DMS79 treated with DMSO at 0.1 percent for 48 hours (cell line): ENCODE measurements around the gene LMBR1L.
"Not testable (repeated sequence)": the region's sequence is repeated elsewhere in the genome, so short reads cannot be mapped to it uniquely, and the experiment has no call there.

Experiments
- DNase-seq: peaks from one replicate; lab custom pipeline; 2025; lab: John Stamatoyannopoulos, UW

LMBR1L gene

DNA sequence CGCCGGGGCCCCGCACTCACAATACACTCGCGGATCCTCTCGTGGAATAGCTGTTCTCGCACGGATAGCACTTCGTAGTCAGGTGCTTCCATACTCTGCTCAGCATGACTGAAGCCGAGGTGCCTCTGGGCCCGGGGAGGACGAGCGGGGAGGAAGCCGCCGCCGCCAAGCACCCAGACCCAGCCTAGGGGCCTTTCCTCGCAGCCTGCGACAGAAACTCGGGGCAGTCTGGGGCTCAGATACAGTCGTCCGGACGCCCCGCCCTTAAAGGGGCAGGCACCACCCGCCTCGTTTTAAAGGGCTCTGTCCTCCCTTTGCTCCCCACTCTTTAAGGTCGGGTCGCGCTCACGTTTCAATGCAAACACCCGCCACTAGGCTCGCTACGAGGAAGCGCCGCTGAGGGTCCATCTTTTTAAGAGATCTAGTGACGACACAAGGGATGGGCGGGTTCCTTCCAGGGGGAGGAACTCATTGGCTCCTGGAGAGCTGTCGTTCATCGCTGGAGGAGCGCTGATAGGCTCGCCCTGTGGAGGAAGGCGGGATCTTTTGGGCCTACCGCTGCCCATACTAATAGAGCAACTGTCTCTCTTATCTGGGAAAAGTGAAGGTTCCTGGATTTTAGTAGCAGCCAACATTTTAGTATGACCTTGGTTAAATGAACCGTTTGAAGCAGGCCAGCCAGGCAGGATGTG is at the start of gene LMBR1L:
Gene LMBR1L (minus strand): TSS at position 384 of the 692 bp plus-strand sequence. CDS start 292 bp downstream, at position 92.
- DNase-seq: peak; percentile 97

DNA sequence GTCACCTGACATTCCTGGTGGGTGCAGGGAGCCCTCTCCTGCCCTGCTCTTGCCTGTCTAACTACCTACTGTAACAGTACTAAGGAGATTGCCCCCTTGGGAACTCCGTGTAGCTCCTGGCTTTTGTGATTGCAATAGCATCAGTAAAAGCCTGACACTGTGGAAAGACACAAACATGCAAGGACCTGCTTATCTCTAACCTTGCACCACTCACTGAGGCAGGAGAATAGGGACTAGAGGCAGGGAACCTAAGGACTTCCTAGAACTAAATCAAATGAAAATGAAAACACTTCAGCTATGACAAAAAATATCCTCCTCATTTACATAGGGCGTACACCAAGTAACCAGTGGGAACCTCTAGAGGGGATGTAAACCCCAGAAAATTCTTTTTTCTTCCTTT is 49.8 kb upstream of the LMBR1L start:
- no peak for DNase-seq

- no peak for DNase-seq
These were observed 43.6 kb upstream of the LMBR1L start for GRCh38 chr12:49154221-49154620.

DNA sequence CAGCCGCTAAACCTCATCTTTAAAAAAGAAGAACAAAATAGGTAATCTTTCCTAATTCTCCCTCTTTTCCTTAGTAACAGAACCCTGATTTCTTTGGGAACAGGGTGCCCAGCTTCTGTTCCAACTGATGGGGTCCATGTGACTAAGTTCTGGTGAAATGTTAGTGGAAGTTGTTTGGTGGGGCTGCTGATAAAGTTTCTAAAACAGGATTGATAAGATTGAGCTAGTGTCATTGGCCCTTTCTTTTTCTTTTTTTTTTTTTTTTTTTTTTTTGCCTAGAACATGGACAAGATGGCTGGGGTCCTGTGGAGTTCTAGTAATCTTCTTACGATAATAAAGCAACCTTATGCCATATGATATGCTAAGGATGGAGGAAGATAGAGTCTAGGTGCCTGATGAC is 36.7 kb upstream of the LMBR1L start:
- DNase-seq: no peak

DNA sequence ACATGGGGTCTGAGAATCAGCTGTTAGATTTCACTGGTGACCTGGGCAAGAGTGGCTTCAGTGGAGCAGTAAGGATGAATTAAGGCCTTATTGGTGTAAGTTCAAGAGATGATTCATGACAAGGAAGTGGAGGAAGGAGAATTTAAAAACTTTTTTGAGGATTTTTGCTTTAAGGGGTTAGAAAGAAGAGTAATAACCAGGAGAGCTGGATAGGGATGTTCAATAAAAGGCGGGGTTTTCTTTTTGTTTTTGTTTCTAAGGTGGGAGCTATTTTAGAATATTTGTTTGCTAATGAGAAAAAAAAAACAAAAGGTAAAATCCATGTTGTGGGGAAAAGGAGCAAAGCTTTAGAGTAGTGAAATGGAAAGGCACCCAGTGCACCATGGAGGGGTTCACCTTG is 35.8 kb upstream of the LMBR1L start:
- no peak for DNase-seq

- no peak for DNase-seq
These were observed 33.7 kb upstream of the LMBR1L start for GRCh38 chr12:49144384-49144783.

- DNase-seq: no peak
These were observed 28.4 kb upstream of the LMBR1L start for GRCh38 chr12:49138999-49139398.

GRCh38 chr12:49138587-49138986 is 27.9 kb upstream of the LMBR1L start:
- DNase-seq: peak; percentile 67

DNA sequence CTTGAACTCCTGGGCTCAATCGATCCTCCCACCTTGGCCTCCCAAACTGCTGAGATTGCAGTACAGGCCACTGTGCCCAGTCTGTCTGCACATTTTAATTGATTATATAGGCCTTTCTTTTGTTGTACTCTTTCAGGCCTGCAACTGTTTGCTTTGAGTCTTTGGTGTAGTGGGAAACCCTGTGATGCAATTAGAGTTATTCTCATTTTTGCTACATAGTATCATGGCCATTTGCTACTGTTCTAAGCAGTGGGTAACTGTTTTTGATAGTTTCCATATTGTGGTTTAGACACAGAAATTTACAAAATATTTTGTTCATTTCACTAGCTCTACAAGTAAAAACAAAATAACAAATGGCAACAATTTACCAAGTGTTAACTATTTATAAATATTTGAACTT is 26.8 kb upstream of the LMBR1L start:
- no peak for DNase-seq

DNA sequence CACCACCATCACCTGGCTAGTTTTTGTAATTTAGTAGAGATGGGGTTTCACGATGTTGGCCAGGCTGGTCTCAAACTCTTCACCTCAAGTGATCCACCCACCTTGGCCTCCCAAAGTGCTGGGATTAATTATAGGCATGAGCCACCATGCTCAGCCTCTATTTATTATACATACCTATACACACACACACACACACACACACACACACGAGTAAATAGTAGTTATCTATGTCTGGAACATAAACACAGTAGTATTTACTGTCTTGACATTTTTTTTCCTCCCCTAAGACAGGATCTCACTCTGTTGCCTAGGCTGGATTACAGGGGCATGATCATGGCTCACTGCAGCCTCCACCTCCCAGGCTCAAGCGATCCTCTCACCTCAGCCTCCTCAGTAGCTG is 26.4 kb upstream of the LMBR1L start:
- not testable (repeated sequence) for DNase-seq

DNA sequence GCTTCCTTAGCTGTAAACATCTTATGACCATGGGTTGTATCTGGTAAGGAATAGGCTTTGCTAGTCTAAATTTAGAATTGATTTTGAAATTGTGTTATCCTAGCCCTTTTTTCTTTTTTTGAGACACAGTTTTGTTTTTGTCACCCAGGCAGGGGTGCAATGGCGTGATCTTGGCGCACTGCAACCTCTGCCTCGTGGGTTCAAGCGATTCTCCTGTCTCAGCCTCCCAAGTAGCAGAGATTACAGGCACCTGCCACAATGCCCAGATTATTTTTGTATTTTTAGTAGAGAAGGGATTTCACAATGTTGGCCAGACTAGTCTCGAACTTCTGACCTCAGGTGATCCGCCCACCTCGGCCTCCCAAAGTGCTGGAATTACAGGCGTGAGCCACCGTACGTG is 22.9 kb upstream of the LMBR1L start:
- DNase-seq: no peak

GRCh38 chr12:49133014-49133413 is 22.4 kb upstream of the LMBR1L start:
- peak; percentile 77 for DNase-seq

DNA sequence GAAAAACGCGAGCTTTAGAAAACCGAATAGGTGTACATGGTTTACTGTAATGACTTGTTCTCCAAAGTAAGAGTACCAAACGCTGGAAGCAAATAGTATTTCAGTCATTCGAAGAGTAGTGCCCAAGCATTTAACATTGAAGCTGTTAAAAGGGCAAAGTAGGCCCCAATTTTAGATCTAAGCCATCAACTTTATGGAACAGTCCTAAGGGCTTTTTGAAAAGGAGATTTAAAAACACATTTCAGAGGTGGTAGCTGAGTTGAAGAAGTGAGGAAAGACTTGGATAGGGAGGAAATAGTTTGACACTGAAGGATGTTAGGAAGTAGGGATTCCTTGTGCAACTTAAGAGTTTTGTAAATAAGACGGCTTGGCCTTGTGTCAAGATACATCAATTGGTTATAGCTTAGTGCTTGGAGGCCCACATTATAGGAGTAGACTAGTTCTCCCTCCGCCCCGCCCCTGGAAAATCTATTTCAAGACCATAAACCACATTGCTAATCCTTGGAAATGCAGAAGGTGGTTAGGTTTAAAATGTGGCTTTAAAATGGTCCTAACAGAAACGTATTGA is 21.3 kb upstream of the LMBR1L start:
- peak; percentile 75 for DNase-seq

DNA sequence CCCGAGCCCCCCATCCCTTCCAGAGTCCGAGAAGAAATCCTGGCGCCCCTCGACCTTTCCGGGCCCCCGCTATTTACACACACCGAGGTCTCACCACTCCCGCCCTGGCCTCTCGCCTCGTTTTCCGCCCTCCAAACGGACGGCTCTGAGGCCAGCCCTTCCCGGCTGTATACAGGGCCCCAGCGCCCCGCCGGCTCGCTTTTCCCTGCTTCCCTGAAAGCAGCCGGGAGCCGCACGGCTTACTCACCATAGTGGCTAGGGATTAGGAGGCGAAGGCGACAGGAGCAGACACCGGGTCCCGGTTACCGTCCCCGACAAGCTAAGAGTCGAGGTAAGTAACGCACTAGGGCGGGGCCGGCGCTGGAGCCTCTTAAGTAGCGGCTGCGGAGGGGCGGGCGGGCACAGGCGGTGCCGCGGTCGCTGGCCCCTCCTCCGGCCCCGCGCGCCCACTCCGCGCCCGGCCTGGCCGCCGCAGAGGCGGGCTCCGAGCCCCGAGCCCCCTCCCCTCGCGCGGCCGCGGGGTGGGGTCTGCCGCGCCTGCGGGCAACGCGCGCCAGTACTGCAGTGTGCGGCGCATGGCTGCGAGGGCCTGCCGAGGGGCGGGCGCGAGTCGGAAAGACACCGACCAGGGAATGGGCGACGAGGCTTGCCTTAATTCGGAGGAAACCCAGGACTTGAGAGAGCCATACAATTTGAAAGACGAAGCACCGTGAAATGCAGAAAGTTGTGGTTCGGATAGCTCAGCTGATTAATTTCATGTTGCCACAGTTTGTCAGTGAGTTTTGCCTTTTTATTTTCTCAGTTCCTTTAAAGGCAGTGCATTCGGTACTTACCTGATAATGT is 20.6 kb upstream of the LMBR1L start, which contains the start of gene TUBA1B:
Gene TUBA1B (minus strand): TSS at position 345 of the 843 bp plus-strand sequence. CDS start 95 bp downstream, at position 250.
- peak; percentile 83 for DNase-seq

GRCh38 chr12:49130151-49131050 is 19.8 kb upstream of the LMBR1L start:
- peak; percentile 84 for DNase-seq

DNA sequence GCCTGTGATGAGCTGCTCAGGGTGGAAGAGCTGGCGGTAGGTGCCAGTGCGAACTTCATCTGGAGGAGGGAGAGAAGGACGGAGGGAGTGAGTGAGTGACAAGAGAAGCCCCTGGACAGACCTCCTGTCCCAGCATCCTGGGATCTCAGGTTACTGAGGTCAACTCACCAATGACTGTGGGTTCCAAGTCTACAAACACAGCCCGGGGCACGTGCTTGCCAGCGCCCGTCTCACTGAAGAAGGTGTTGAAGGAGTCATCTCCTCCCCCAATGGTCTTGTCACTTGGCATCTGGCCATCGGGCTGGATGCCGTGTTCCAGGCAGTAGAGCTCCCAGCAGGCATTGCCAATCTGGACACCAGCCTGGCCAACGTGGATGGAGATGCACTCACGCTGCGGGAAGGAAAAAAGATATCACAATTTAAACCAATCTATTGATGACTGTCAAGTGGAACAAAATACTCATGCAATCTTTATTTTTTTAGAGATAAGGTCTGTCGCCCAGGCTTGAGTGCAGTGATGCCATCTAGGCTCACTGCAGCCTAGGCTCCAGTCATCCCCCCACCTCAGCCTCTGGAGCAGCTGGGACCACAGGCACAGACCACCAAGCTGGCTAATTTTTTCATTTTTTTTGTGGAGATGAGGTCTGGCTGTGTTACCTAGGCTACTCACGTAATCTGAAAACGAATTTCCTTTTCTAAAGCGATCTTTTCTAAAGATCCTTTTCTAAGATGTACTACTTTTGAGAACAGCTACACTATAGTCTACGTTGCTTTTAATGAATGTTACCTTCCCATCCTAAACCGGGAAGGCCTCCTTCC is 18.9 kb upstream of the LMBR1L start:
- DNase-seq: no peak

- DNase-seq: not testable (repeated sequence)
These were observed 17.3 kb upstream of the LMBR1L start for GRCh38 chr12:49127971-49128370.

- DNase-seq: no peak
These were observed 16.5 kb upstream of the LMBR1L start for GRCh38 chr12:49126852-49127763.

GRCh38 chr12:49121047-49121696 is 10.5 kb upstream of the LMBR1L start:
- DNase-seq: peak; percentile 36
